Peyer's patch (tissue), 4 donors: Measurements from ENCODE around the gene TNFRSF1A.

ENCODE experiments used
- CTCF ChIP-seq, 6 experiments: fragments of 450-650 bp in 4 of 6; fragments of 200-600 bp in 2 of 6; sonication (generic) in 1 of 6; IDR thresholded peaks; one replicate each; pipeline ENCODE4 v1.5.1; 2017 to 2019; ENCODE audit warnings: antibody characterized with exemption in 6 of 6, mild to moderate bottlenecking in 3 of 6, moderate library complexity in 1 of 6
- POLR2A ChIP-seq, 2 donors: fragments of 450-650 bp; IDR thresholded peaks; one replicate each; pipeline ENCODE4 v1.5.1; 2017; ENCODE audit warnings: antibody characterized with exemption in 2 of 2, mild to moderate bottlenecking in 2 of 2, moderate library complexity in 2 of 2

- TF ChIP-seq POLR2A (IDR thresholded peaks at IDR 0.05) = no peak
- no peak for TF ChIP-seq CTCF (IDR thresholded peaks at IDR 0.05)
Measured at GRCh38 chr12:6280672-6281071, 61.2 kb downstream of the TNFRSF1A start.
